Epithelial cell of esophagus (primary cell): Measurements from ENCODE around the gene MRS2.
A peak's percentile ranks its signal among the peaks of the same experiment; 100 is the strongest.

Source experiments
- DNase-seq: peaks from one replicate; pipeline ENCODE4 v3.0.0; 2010; ENCODE audit warnings: low read depth
- H3K4me3 ChIP-seq: 2 replicates; pipeline ENCODE4 v1.5.1; 2011; ENCODE audit warnings: mild to moderate bottlenecking, low read length, control low read depth
- CTCF ChIP-seq: IDR thresholded peaks from 2 replicates; pipeline ENCODE4 v1.5.1; 2011; ENCODE audit warnings: low read depth, mild to moderate bottlenecking, low read length, control low read depth, inconsistent platforms; ENCODE audit not compliant: insufficient read depth; ENCODE audit errors: missing control alignments

MRS2 gene

GRCh38 chr6:24419526-24419925 lies 16.8 kb downstream of the MRS2 start:
- no peak for TF ChIP-seq CTCF
- H3K4me3 ChIP-seq, result no peak overlapping the region
- no peak for DNase-seq

GRCh38 chr6:24425091-24425490 lies 22.4 kb downstream of the MRS2 start:
- no peak for TF ChIP-seq CTCF
- DNase-seq, result no peak

GRCh38 chr6:24426729-24427446 lies 24.2 kb downstream of the MRS2 start:
- no peak for DNase-seq
- H3K4me3 ChIP-seq, result no peak overlapping the region
- no peak for TF ChIP-seq CTCF

More at GRCh38 chr6:24425091-24425490, 22.4 kb downstream of the MRS2 start:
- H3K4me3 ChIP-seq, result no peak overlapping the region

- no peak overlapping the region for H3K4me3 ChIP-seq
- peak; percentile 81 for DNase-seq
- TF ChIP-seq CTCF, result no peak
Observed at GRCh38 chr6:24428615-24429014, 25.9 kb downstream of the MRS2 start.

- H3K4me3 ChIP-seq, result no peak overlapping the region
- no peak for DNase-seq
- TF ChIP-seq CTCF, result no peak
Observed at GRCh38 chr6:24429146-24429545, 26.4 kb downstream of the MRS2 start.

- peak; percentile 11 for DNase-seq
- TF ChIP-seq CTCF, result no peak
Observed at GRCh38 chr6:24430086-24430485, 27.4 kb downstream of the MRS2 start.

GRCh38 chr6:24431045-24431451 lies 28.3 kb downstream of the MRS2 start:
- peak; percentile 63 for DNase-seq
- no peak overlapping the region for H3K4me3 ChIP-seq
- TF ChIP-seq CTCF, result peak; percentile 61

More at GRCh38 chr6:24430086-24430485, 27.4 kb downstream of the MRS2 start:
- H3K4me3 ChIP-seq, result no peak overlapping the region
